AG10803 (cell line): ENCODE results near the gene USP46.

ENCODE experiments used
- DNase-seq: peaks from one replicate; pipeline ENCODE4 v3.0.0; 2010; ENCODE audit warnings: low read depth
- H3K4me3 ChIP-seq: 2 replicates; pipeline ENCODE4 v1.5.1; 2011; ENCODE audit warnings: mild to moderate bottlenecking, low read length, control low read depth
- TF ChIP-seq, protein P1 (sequence below): conservative IDR thresholded peaks from 2 replicates; pipeline ENCODE4 v1.5.1; 2011; ENCODE audit warnings: mild to moderate bottlenecking, low read length, control low read depth, inconsistent platforms

The USP46 gene

GRCh38 chr4:52670121-52670520, 11.0 kb upstream of the USP46 start:
- TF ChIP-seq, protein P1, sequence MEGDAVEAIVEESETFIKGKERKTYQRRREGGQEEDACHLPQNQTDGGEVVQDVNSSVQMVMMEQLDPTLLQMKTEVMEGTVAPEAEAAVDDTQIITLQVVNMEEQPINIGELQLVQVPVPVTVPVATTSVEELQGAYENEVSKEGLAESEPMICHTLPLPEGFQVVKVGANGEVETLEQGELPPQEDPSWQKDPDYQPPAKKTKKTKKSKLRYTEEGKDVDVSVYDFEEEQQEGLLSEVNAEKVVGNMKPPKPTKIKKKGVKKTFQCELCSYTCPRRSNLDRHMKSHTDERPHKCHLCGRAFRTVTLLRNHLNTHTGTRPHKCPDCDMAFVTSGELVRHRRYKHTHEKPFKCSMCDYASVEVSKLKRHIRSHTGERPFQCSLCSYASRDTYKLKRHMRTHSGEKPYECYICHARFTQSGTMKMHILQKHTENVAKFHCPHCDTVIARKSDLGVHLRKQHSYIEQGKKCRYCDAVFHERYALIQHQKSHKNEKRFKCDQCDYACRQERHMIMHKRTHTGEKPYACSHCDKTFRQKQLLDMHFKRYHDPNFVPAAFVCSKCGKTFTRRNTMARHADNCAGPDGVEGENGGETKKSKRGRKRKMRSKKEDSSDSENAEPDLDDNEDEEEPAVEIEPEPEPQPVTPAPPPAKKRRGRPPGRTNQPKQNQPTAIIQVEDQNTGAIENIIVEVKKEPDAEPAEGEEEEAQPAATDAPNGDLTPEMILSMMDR = no peak
- DNase-seq = no peak
- H3K4me3 ChIP-seq = no peak overlapping the region

DNA sequence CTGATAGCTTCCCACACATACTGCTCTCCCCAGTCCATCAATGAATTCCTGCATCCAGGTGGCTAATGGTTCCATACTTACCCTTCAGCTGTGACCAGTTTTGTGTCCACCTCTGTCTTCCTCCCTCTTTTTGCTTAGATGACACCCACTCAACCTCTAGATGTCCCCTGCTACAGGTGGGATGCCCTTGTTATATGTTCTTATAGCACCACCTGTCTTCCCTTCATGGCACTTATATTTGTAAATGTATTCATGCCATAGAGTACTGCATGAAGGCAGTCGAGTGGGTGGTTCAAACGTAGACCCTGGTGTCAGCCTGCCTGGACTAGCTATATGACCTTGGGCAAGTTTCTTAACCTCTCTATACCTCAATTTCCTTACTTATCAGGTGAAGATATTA, 6.5 kb upstream of the USP46 start:
- no peak for DNase-seq
- TF ChIP-seq, protein P1 = peak; percentile 8; the same call in 1 of the 2 replicates
- H3K4me3 ChIP-seq = no peak overlapping the region

DNA sequence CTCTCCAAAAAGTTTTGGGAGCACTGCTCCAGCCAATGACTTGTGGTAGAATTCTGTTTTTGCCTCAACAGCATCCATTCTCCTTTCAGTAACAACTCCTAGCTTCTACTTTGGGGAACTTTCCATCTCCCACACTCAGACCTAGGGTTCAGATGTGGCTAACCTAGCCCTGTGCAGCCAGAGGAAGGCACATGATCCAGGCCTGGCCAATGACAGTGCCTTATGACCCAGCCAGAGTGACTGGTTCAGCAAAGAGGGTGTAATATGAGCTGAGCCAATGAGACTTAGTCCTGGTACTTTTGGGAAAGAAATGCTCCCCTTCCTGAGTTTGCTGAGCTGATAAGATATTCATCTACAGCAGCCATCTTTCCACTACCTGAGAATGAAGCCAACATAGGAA, 5.4 kb upstream of the USP46 start:
- TF ChIP-seq, protein P1 = no peak
- no peak overlapping the region for H3K4me3 ChIP-seq
- no peak for DNase-seq

GRCh38 chr4:52661966-52662690, 3.0 kb upstream of the USP46 start:
- TF ChIP-seq, protein P1 = no peak
- DNase-seq = peak; percentile 35
- no peak overlapping the region for H3K4me3 ChIP-seq

DNA sequence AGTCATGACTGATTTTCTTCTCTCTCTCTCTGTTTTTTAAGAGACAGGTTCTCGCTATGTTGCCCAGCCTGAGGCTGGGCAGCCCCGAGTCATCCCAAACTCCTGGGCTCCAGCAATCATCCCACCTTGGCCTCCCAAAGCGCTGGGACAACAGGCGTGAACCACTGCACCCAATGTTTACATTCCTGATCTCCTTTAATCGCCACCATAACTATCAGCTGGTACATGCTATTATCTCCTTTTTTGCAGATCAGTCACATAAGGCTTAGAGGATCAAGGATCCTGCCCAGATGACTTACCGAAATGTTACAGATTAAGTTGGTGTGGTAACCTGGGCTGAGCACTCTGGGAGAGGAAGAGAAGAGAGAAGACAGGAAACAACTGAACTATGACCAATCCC, 1.5 kb upstream of the USP46 start:
- DNase-seq = no peak
- no peak overlapping the region for H3K4me3 ChIP-seq
- TF ChIP-seq, protein P1 = no peak

- peak; percentile 29 for DNase-seq
- H3K4me3 ChIP-seq = peak overlapping the region; percentile 76
- TF ChIP-seq, protein P1 = no peak
Observed at GRCh38 chr4:52659722-52660261, 691 bp upstream of the USP46 start.

GRCh38 chr4:52658641-52659000, 480 bp downstream of the USP46 start:
- peak overlapping the region; percentile 73 for H3K4me3 ChIP-seq
- DNase-seq = no peak
- TF ChIP-seq, protein P1 = no peak
